HT1080 (cell line): Measurements from ENCODE around the gene ZFP42. TPM values are rescaled to one million over a fixed set of nuclear protein-coding genes. Genes with fewer than 3 reads are reported as not detected.
"Not testable (repeated sequence)": the region's sequence is repeated elsewhere in the genome, so short reads cannot be mapped to it uniquely, and the experiment has no call there.

Source experiments
- DNase-seq: peaks from one replicate; pipeline ENCODE4 v3.0.0-alpha.2; 2015; ENCODE audit warnings: low read depth
- total RNA-seq: library from RNA; depleted of rRNA; stranded (reverse); fragments of >200 nt; shearing (Covaris generic); gene quantifications from 2 replicates; pipeline ENCODE4 v1.2.3, GENCODE V29; 2014; rRNA removed

Gene ZFP42
- total RNA-seq, 1 experiment from 2014 or later: not detected

GRCh38 chr4:188021548-188022249 lies 26.1 kb downstream of the ZFP42 start:
- DNase-seq: no peak

DNA sequence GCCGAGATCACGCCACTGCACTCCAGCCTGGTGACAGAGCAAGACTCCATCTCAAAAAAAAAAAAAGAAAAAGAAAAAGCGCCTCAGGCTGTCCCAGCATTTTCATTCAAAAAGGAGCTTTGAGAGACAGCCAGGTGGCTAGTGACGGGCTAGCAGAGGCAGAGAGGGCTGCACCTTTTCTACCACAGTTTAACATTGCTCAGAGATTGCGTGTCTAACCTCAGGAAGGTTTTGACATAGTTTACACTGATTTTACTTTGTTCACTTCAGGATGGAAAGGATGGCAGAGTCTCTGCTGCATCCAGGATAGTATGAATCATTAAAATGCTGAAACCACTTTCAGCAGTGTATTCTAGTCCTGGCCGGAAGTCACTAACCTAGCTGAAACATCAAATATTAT lies 28.1 kb downstream of the ZFP42 start:
- peak; percentile 84 for DNase-seq

GRCh38 chr4:188025476-188025875 lies 29.9 kb downstream of the ZFP42 start:
- no peak for DNase-seq

GRCh38 chr4:188029114-188029513 lies 33.5 kb downstream of the ZFP42 start:
- DNase-seq: no peak

DNA sequence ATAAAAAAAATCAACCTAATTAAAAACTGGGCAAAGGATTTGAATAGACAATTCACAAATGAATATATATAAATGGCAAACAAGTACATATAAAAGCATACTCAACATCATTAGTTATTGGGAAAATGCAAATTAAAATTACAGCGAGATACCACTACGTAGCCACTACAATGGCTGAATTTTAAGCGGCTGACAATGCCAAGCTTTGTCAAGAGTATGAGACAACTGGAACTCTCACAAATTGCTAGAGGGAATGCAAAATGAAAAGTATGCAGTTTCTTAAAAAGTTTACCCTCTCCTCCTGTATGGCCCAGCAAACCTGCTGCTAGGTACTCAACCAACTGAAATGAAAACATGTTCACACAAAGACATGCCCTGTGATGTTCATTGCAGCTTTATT lies 34.8 kb downstream of the ZFP42 start:
- DNase-seq: no peak

GRCh38 chr4:188031751-188032150 lies 36.2 kb downstream of the ZFP42 start:
- DNase-seq: no peak

DNA sequence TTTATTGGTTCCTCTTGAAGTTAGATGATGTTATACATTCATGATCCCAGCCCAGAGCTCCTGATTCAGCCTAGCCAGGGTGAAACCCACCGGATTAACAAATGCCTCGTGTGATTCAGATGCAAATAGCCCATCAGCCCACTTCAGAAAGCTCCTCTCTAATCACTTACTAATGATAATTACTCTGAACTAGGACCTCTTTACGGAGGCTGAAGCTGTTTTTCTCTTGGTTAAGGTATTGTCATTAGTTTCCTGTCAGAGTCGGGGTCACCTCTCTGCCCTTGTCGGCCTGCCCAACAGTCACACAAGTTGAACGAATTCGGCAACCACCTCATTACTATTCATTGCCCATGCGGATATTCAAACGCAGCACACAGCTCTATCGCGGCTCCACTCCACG lies 36.6 kb downstream of the ZFP42 start:
- no peak for DNase-seq

DNA sequence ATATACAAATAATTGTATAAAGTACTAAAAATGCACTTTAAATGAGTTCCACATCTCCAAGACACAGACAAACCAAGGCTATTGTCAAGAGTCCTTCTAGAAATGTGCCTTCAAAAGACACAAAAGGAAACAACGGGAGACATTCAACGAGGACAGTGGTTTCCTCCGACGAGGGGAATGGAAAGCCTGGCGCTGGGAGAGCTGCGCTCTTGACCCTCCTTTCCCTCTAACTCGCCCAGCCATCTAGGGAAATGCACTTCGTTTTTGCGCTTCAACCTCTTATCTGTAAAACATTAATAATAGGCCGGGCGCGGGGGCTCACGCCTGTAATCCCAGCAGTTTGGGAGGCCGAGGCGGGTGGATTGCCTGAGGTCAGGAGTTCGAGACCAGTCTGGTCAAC lies 37.0 kb downstream of the ZFP42 start:
- DNase-seq: no peak

DNA sequence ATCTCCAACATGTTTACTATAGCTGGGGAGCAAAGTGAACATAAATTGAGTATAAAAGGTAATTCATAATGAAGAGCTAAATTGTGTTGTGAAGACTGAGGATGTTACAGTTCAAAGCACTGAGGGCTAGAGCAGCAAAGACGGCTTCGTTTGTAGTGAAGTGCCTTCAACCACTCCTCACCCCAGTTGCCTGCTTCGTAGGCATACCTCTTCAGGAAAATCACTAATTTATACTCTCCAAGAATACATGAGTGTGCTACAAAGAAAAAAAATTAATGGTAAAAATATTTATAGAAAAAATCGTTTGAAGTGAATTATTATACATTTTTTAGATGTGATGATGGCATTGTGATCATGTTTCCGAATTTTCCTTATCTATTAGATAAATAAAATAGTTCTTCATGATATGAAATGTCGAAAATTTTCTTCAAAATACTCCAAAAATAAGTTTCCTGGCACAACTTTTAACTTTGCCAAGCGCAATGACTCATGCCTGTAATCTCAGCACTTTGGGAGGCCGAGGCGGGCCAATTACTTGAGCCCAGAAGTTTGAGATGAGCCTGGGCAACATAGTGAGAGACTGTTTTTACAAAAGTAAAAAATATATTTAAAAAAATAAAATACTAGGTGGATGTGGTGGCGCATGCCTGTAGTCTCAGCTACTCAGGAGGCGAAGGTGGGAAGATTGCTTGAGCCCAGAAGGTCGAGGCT lies 41.6 kb downstream of the ZFP42 start:
- DNase-seq: no peak

DNA sequence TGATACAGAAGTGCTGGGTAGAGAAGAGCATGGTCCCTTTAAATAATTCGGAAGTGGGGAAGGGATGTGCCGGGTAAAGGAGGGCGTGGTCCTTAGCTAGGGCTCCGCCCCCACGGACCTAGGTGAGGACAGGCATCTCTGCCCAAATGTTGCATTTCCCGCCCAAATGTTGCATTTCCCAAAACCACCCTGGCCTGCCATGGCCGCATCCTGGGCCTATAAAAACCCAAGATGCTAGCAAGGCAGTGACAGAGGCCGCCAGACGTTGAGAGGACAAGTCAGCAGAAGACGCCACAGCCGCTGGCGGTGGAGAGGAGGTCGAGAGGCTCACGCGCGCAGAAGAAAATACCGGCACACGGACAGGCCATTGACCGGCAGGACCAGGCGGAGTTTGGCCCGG lies 46.1 kb downstream of the ZFP42 start:
- DNase-seq: no peak

GRCh38 chr4:188042191-188042590 lies 46.6 kb downstream of the ZFP42 start:
- no peak for DNase-seq

DNA sequence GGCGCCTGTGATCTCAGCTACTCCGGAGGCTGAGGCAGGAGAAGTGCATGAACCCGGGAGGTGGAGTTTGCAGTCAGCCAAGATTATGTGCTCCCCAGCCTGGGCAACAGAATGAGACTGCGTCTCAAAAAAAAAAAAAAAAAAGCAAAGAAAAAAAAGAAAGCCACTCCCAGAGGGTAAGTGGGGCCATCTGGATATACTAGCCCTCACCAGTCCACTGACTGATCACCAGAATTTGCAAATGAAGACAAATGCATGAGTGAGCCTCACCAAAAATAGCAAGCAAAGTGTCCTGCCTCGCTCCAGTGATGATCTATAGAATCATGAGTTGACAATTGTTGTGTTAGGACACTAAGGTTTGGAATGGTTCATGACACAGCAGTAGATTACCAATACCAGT lies 47.6 kb downstream of the ZFP42 start:
- no peak for DNase-seq

DNA sequence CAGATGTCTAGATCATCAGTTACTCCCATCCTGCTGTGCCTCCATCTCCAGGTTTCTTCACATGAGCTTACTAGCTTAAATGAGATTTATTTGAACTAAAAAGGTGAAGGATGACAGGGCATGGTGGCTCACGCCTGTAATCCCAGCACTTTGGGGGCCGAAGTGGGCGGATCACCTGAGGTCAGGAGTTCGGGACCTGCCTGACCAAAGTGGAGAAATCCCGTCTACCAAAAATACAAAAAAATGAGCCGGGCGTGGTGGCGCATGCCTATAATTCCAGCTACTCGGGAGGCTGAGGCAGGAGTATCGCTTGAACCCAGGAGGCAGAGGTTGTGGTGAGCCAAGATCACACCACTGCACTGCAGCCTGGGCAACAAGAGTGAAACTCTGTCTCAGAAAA lies 49.9 kb downstream of the ZFP42 start:
- DNase-seq: not testable (repeated sequence)

DNA sequence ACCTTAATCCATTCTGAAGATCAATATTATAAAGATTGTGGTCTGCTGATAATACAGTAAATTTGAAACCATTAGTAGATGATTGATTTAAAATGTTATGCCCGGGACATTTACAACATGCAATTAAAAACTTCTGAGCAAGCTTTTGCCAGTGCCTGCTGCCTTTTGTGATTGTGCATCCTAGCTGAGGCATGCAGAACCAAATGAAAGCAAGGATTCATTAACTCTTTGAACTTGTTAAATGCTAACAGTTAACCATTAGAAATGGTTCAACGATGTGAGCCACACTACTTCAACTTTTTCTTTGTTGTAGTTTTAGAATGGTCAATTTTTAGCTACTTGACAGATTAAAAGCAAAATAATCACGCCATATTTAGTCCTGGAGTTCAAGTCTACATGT lies 51.1 kb downstream of the ZFP42 start:
- DNase-seq: no peak

DNA sequence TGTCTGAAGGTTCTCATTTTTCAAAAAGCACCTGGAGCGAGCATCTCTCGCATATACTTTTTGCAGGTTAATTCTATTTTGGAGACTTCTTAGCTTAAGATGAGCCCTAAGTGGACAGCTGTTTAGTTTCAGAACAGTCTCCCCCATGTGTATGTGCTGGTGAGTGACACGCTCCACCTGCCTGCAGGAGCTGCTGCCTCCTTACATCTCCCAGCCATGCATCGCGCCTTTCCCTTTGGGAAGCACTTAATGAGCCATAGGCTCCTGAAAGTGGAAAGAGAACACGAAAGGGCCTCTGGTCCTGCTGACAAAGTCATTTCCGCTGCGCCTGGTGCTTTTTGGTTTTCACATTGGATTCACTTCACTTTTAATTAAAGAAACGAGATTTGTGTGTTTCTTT lies 57.7 kb downstream of the ZFP42 start:
- no peak for DNase-seq

Other genes starting within 250 kb of the ZFP42 start
- 1.7 and 3.1 TPM in 2 replicates for gene TRIML2, start 113.8 kb downstream of the ZFP42 start, total RNA-seq
- gene TRIML1, start 143.7 kb downstream of the ZFP42 start, total RNA-seq: not detected in 2 replicates